B cell (primary cell): ENCODE data around the gene MBTD1.

ENCODE experiments used
- CTCF ChIP-seq: fragments of 200-600 bp; IDR thresholded peaks from one replicate; pipeline ENCODE4 v1.8.0; 2022; ENCODE audit warnings: antibody characterized with exemption, mild to moderate bottlenecking
- EZH2 ChIP-seq: IDR thresholded peaks from 2 replicates; pipeline ENCODE4 v1.6.1; 2012; ENCODE audit warnings: borderline replicate concordance, low read depth, mild to moderate bottlenecking, moderate library complexity, low read length; ENCODE audit not compliant: insufficient read depth, poor library complexity, severe bottlenecking

- TF ChIP-seq CTCF, result no peak
- TF ChIP-seq EZH2, result no peak
These were observed 889 bp downstream of the MBTD1 start for GRCh38 chr17:51258756-51259563.
